ENCODE measurements around the gene ABCA8. TPM values are rescaled to one million over a fixed set of nuclear protein-coding genes. Genes with fewer than 3 reads are reported as not detected.

Gene ABCA8
- total and polyA plus RNA-seq, 10 of the 15 experiments (the other 5 are each of a cell fraction or from before 2014, with no cell fraction given): 0.05 to 0.15 TPM; not detected in 8

DNA sequence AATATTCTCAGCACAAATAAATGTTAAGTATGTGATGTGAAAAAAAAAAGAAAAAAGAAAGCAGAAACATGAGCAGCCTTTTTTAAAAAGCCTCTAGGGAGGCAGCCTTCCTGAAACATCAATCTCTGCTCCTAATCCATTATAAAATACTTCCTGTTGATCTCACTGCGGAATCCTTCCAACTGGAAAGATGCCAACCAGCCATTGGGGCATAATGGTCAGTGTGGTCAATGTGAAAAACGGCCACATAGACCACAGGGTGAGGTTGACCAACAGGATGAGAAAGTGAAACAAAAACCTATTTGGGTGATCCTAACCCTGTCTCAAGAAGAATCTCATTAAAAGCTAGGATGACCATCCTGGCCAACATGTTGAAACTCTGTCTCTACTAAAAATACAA lies 26.1 kb upstream of the ABCA8 start:
- H3K27ac ChIP-seq (ENCODE audit: control insufficient read depth, insufficient read depth): no peak overlapping the region
- WGBS (ENCODE audit: insufficient coverage, insufficient replicate concordance, low lambda C conversion rate, missing lambda C conversion rate): 24% methylated on average over 2 of the region's 2 CpGs
- SMC1A ChIA-PET (ENCODE audit: uncharacterized antibody, unreplicated experiment): interaction anchor here (1.2 kb wide), 1 partner anchor 9 kb away, joined by 3 read pairs; no protein-coding TSS in a partner anchor
- intact Hi-C loops (cut with micrococcal nuclease; ENCODE audit: unreplicated experiment): no loop called here
- peak overlapping the region; percentile 25; the same call in 1 of the 2 replicates for H3K4me2 ChIP-seq (ENCODE audit: control insufficient read depth, insufficient read depth)
- no peaks in the 10 kb centered on the region for H4K20me1 ChIP-seq (ENCODE audit: control insufficient read depth, insufficient read depth)
- no peaks in the 10 kb centered on the region for H3K27me3 ChIP-seq (replicated peaks in 1 of 2; ENCODE audit: control insufficient read depth in 2 of 2, insufficient read depth in 2 of 2, low read length in 1 of 2)
- no peaks in the 10 kb centered on the region for H3K79me2 ChIP-seq (ENCODE audit: control insufficient read depth, insufficient read depth, low read length)
- CTCF ChIA-PET: no interaction called here
- H2AFZ ChIP-seq (ENCODE audit: control insufficient read depth, low read depth, low read length): no peak overlapping the region
- BruUV-seq (replicated peaks): no TSS peak
- FAIRE-seq (peak; percentile 56), DNase-seq (ENCODE audit: low read depth, low spot score) (peak; percentile 32), ATAC-seq (peak; percentile 92)
- POLR2A ChIA-PET: no interaction called here
- H3K9me3 ChIP-seq (replicated peaks; ENCODE audit: control insufficient read depth, insufficient read depth, low read length): no peaks in the 10 kb centered on the region
- in situ Hi-C loops (cut with MboI): no loop called here
- H3K9ac ChIP-seq (ENCODE audit: control insufficient read depth, insufficient read depth, low read length): no peak overlapping the region
- RAD21 ChIA-PET (ENCODE audit: unreplicated experiment): no interaction called here
- no peaks in the 10 kb centered on the region for H3K36me3 ChIP-seq (ENCODE audit: control insufficient read depth in 2 of 2, insufficient read depth in 2 of 2, low read length in 1 of 2)
- H3K4me3 ChIP-seq: no peak overlapping the region
- no peaks in the 10 kb centered on the region; the same call in 1 of the 2 replicates for H3K4me1 ChIP-seq (ENCODE audit: control insufficient read depth, insufficient read depth, low read length)
- 0 out of 2 replicates have a peak, but pooled peaks have one; percentile 34 for TF ChIP-seq PAX5 (IDR thresholded peaks at IDR 0.05; ENCODE audit: borderline replicate concordance, low read depth, low read length)
- no peak for TF ChIP-seq ZNF622 (IDR thresholded peaks at IDR 0.05)
- no peak for TF ChIP-seq LARP7 (IDR thresholded peaks at IDR 0.05)
- no peak for TF ChIP-seq FOS (IDR thresholded peaks at IDR 0.05; ENCODE audit: borderline replicate concordance, extremely low read depth, insufficient read length)
- no peak for TF ChIP-seq POLR2AphosphoS2 (IDR thresholded peaks at IDR 0.05; ENCODE audit: low read depth, low read length)
- TF ChIP-seq, protein P1, sequence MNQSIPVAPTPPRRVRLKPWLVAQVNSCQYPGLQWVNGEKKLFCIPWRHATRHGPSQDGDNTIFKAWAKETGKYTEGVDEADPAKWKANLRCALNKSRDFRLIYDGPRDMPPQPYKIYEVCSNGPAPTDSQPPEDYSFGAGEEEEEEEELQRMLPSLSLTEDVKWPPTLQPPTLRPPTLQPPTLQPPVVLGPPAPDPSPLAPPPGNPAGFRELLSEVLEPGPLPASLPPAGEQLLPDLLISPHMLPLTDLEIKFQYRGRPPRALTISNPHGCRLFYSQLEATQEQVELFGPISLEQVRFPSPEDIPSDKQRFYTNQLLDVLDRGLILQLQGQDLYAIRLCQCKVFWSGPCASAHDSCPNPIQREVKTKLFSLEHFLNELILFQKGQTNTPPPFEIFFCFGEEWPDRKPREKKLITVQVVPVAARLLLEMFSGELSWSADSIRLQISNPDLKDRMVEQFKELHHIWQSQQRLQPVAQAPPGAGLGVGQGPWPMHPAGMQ (IDR thresholded peaks at IDR 0.05; ENCODE audit: borderline replicate concordance): no peak
- peak; percentile 46 to 65; a peak in 3 of 4 replicates for TF ChIP-seq IKZF2 (IDR thresholded peaks at IDR 0.05)
- TF ChIP-seq CBX5 (IDR thresholded peaks at IDR 0.05; ENCODE audit: low read depth): no peak
- no peak for TF ChIP-seq MTA2 (IDR thresholded peaks at IDR 0.05; ENCODE audit: low read depth)
- TF ChIP-seq BRCA1 (IDR thresholded peaks at IDR 0.05; ENCODE audit: low read depth, low read length): no peak
- TF ChIP-seq, protein P2, sequence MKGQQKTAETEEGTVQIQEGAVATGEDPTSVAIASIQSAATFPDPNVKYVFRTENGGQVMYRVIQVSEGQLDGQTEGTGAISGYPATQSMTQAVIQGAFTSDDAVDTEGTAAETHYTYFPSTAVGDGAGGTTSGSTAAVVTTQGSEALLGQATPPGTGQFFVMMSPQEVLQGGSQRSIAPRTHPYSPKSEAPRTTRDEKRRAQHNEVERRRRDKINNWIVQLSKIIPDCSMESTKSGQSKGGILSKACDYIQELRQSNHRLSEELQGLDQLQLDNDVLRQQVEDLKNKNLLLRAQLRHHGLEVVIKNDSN (IDR thresholded peaks at IDR 0.05; ENCODE audit: borderline replicate concordance, extremely low read length, insufficient read depth, low read depth, low read length): no peak
- TF ChIP-seq EED (IDR thresholded peaks at IDR 0.05; ENCODE audit: low read depth): 0 out of 2 replicates have a peak, but pooled peaks have one; percentile 18
- TF ChIP-seq HCFC1 (IDR thresholded peaks at IDR 0.05; ENCODE audit: low read length): no peak
- TF ChIP-seq GABPA (IDR thresholded peaks at IDR 0.05; ENCODE audit: low read depth): no peak
- peak; percentile 42; the same call in 1 of the 2 replicates for TF ChIP-seq BCL11A (IDR thresholded peaks at IDR 0.05; ENCODE audit: low read depth, low read length)
- TF ChIP-seq, protein P3, sequence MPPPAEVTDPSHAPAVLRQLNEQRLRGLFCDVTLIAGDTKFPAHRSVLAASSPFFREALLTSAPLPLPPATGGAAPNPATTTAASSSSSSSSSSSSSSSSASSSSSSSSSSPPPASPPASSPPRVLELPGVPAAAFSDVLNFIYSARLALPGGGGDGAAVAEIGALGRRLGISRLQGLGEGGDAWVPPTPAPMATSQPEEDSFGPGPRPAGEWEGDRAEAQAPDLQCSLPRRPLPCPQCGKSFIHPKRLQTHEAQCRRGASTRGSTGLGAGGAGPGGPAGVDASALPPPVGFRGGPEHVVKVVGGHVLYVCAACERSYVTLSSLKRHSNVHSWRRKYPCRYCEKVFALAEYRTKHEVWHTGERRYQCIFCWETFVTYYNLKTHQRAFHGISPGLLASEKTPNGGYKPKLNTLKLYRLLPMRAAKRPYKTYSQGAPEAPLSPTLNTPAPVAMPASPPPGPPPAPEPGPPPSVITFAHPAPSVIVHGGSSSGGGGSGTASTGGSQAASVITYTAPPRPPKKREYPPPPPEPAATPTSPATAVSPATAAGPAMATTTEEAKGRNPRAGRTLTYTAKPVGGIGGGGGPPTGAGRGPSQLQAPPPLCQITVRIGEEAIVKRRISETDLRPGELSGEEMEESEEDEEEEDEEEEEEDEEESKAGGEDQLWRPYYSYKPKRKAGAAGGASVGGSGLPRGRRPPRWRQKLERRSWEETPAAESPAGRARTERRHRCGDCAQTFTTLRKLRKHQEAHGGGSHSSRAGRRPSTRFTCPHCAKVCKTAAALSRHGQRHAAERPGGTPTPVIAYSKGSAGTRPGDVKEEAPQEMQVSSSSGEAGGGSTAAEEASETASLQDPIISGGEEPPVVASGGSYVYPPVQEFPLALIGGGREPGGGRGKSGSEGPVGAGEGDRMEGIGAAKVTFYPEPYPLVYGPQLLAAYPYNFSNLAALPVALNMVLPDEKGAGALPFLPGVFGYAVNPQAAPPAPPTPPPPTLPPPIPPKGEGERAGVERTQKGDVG (CRISPR knock-in tag; IDR thresholded peaks at IDR 0.05): no peak
- TF ChIP-seq HDGF (IDR thresholded peaks at IDR 0.05): no peak
- TF ChIP-seq SREBF2 (IDR thresholded peaks at IDR 0.05; ENCODE audit: low read length): no peak
- TF ChIP-seq NBN (IDR thresholded peaks at IDR 0.05): no peak
- TF ChIP-seq CHD2 (IDR thresholded peaks at IDR 0.05; ENCODE audit: borderline replicate concordance, low read depth, low read length): no peak
- TF ChIP-seq SPI1 (IDR thresholded peaks at IDR 0.05; ENCODE audit: borderline replicate concordance, insufficient read depth, low read depth, low read length): no peak
- TF ChIP-seq CREM (IDR thresholded peaks at IDR 0.05; ENCODE audit: low read depth): no peak

All from GM12878 (cell line).